ENCODE data around the gene GPATCH11.

DNA sequence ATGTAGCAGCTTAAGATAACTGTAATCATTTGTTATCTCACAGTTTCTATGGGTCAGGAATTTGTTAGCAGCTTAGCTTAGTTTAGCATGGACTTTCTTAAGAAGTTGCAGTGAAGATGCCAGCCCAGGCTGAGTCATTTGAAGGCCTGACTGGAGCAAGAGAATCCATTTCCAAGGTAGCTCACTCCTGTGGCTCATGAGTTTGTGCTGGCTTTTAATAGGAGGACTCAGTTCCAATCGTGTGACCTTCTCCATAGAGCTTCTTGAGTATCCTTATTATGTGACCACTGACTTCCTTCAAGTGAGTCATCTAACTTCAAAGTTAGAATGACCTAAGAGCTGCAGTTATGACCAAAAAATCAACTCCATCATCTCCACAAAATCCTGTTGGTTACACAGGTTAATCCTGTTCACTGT, 1.4 kb downstream of the GPATCH11 start:
- TF ChIP-seq, protein P1, sequence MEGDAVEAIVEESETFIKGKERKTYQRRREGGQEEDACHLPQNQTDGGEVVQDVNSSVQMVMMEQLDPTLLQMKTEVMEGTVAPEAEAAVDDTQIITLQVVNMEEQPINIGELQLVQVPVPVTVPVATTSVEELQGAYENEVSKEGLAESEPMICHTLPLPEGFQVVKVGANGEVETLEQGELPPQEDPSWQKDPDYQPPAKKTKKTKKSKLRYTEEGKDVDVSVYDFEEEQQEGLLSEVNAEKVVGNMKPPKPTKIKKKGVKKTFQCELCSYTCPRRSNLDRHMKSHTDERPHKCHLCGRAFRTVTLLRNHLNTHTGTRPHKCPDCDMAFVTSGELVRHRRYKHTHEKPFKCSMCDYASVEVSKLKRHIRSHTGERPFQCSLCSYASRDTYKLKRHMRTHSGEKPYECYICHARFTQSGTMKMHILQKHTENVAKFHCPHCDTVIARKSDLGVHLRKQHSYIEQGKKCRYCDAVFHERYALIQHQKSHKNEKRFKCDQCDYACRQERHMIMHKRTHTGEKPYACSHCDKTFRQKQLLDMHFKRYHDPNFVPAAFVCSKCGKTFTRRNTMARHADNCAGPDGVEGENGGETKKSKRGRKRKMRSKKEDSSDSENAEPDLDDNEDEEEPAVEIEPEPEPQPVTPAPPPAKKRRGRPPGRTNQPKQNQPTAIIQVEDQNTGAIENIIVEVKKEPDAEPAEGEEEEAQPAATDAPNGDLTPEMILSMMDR (IDR thresholded peaks at IDR 0.05): no peak
- TF ChIP-seq EP300 (IDR thresholded peaks at IDR 0.05): no peak
- TF ChIP-seq POLR2A (IDR thresholded peaks at IDR 0.05): no peak
- no peak for TF ChIP-seq POLR2AphosphoS5 (IDR thresholded peaks at IDR 0.05)

Measured in sigmoid colon (tissue), 4 donors.